Osteoblast (primary cell): ENCODE measurements around the gene LSM2. TPM values are rescaled to one million over a fixed set of nuclear protein-coding genes. Genes with fewer than 3 reads are reported as not detected.
"Not testable (repeated sequence)": the region's sequence is repeated elsewhere in the genome, so short reads cannot be mapped to it uniquely, and the experiment has no call there.

Experiments used
- DNase-seq: peaks from one replicate; pipeline ENCODE4 v3.0.0; 2011; ENCODE audit warnings: low spot score, mixed read lengths; ENCODE audit not compliant: insufficient read length; ENCODE audit errors: missing footprints
- H2AFZ ChIP-seq: 2 replicates; pipeline ENCODE4 v1.6.0; 2011; ENCODE audit warnings: mild to moderate bottlenecking, low read length
- H3K27ac ChIP-seq: 2 replicates; pipeline ENCODE4 v1.5.1; 2011; ENCODE audit warnings: mild to moderate bottlenecking, low read depth, low read length, moderate library complexity
- H3K27me3 ChIP-seq: 2 replicates; pipeline ENCODE4 v1.6.0; 2012; ENCODE audit warnings: mild to moderate bottlenecking, control low read depth, inconsistent platforms, low read length, moderate library complexity; ENCODE audit not compliant: insufficient read depth
- H3K36me3 ChIP-seq: 2 replicates; pipeline ENCODE4 v1.5.1; 2011; ENCODE audit warnings: mild to moderate bottlenecking, low read length, control low read depth, moderate library complexity; ENCODE audit not compliant: insufficient read depth
- H3K4me1 ChIP-seq: 2 replicates; pipeline ENCODE4 v1.5.1; 2011; ENCODE audit warnings: mild to moderate bottlenecking, low read length, control low read depth, moderate library complexity; ENCODE audit not compliant: insufficient read depth
- H3K4me2 ChIP-seq: 2 replicates; pipeline ENCODE4 v1.6.0; 2011; ENCODE audit warnings: mild to moderate bottlenecking, low read length; ENCODE audit not compliant: insufficient read depth
- H3K4me3 ChIP-seq: fragments of 200-600 bp; sonication (generic); 3 replicates; pipeline ENCODE4 v1.5.1; 2012; ENCODE audit warnings: mild to moderate bottlenecking, low read length, inconsistent platforms; ENCODE audit not compliant: insufficient read depth
- H3K79me2 ChIP-seq: 2 replicates; pipeline ENCODE4 v1.6.0; 2012; ENCODE audit warnings: mild to moderate bottlenecking, low read length, control low read depth, inconsistent platforms; ENCODE audit not compliant: insufficient read depth
- H3K9me3 ChIP-seq: 2 replicates; pipeline ENCODE4 v1.5.1; 2011; ENCODE audit warnings: low read depth, low read length, control low read depth
- H4K20me1 ChIP-seq: 2 replicates; pipeline ENCODE4 v1.6.0; 2012; ENCODE audit warnings: mild to moderate bottlenecking, low read length, control low read depth; ENCODE audit not compliant: insufficient read depth
- total RNA-seq: library from RNA; depleted of rRNA; stranded (reverse); fragments of >200 nt; gene quantifications from 2 replicates; pipeline ENCODE4 v1.2.3, GENCODE V29; 2012
- TF ChIP-seq, protein P1 (sequence below): IDR thresholded peaks from 2 replicates; pipeline ENCODE4 v1.5.1; 2011; ENCODE audit warnings: mild to moderate bottlenecking, low read depth, low read length, moderate library complexity; ENCODE audit errors: extremely low read depth

Gene LSM2
- total RNA-seq, 1 donor = 22.4 TPM

DNA sequence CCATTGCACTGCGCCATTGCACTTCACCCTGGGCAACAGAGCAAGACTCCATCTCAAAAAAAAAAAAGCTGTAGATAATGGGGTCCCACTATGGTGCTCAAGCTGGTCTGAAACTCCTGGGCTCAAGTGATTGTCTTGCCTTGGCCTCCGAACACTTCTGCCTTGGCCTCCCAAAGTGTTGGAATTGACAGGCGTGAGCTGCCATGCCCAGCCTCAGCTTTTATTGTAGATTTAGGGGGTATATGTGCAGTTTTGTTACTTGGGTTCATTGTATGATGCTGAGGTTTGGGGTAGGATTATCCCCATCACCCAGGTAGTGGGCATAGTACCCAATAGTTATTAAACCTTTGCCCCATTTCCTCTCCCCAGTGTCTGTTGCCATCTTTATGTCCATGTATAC, 32.2 kb upstream of the LSM2 start:
- H3K27ac ChIP-seq = no peak overlapping the region
- H3K79me2 ChIP-seq = peaks cover 40% of the 10 kb centered on the region
- H3K4me2 ChIP-seq = peak overlapping the region; percentile 53
- TF ChIP-seq, protein P1, sequence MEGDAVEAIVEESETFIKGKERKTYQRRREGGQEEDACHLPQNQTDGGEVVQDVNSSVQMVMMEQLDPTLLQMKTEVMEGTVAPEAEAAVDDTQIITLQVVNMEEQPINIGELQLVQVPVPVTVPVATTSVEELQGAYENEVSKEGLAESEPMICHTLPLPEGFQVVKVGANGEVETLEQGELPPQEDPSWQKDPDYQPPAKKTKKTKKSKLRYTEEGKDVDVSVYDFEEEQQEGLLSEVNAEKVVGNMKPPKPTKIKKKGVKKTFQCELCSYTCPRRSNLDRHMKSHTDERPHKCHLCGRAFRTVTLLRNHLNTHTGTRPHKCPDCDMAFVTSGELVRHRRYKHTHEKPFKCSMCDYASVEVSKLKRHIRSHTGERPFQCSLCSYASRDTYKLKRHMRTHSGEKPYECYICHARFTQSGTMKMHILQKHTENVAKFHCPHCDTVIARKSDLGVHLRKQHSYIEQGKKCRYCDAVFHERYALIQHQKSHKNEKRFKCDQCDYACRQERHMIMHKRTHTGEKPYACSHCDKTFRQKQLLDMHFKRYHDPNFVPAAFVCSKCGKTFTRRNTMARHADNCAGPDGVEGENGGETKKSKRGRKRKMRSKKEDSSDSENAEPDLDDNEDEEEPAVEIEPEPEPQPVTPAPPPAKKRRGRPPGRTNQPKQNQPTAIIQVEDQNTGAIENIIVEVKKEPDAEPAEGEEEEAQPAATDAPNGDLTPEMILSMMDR = no peak
- no peaks in the 10 kb centered on the region for H3K27me3 ChIP-seq
- no peaks in the 10 kb centered on the region for H3K9me3 ChIP-seq
- peaks cover 48% of the 10 kb centered on the region for H4K20me1 ChIP-seq
- peaks cover 50% of the 10 kb centered on the region for H3K36me3 ChIP-seq
- DNase-seq = peak; percentile 37
- peak overlapping the region; percentile 3 for H3K4me3 ChIP-seq
- H3K4me1 ChIP-seq = peaks cover 34% of the 10 kb centered on the region
- H2AFZ ChIP-seq = no peak overlapping the region

DNA sequence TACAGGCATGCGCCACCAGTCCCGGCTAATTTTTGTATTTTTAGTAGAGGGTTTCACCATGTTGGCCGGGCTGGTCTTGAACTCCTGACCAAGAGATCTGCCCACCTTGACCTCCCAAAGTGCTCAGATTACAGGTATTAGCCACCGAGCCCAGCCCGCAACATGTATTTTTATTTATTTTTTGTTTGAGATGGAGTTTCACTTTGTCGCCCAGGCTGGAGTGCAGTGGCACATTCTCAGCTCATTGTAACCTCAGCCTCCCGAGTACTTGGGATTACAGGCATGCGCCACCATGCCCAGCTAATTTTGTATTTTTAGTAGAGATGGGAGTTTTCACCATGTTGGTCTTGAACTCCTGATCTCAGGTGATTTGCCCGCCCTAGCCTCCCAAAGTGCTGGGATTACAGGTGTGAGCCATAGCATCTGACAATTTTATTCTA, 31.4 kb upstream of the LSM2 start:
- H3K4me3 ChIP-seq = peak overlapping the region; percentile 91
- H4K20me1 ChIP-seq = peaks cover 48% of the 10 kb centered on the region
- H3K36me3 ChIP-seq = peaks cover 50% of the 10 kb centered on the region
- peaks cover 34% of the 10 kb centered on the region for H3K4me1 ChIP-seq
- H3K27me3 ChIP-seq, DNase-seq, H2AFZ ChIP-seq, H3K27ac ChIP-seq, H3K9me3 ChIP-seq: not testable (repeated sequence)
- H3K4me2 ChIP-seq = peak overlapping the region; percentile 99
- H3K79me2 ChIP-seq = peaks cover 40% of the 10 kb centered on the region

DNA sequence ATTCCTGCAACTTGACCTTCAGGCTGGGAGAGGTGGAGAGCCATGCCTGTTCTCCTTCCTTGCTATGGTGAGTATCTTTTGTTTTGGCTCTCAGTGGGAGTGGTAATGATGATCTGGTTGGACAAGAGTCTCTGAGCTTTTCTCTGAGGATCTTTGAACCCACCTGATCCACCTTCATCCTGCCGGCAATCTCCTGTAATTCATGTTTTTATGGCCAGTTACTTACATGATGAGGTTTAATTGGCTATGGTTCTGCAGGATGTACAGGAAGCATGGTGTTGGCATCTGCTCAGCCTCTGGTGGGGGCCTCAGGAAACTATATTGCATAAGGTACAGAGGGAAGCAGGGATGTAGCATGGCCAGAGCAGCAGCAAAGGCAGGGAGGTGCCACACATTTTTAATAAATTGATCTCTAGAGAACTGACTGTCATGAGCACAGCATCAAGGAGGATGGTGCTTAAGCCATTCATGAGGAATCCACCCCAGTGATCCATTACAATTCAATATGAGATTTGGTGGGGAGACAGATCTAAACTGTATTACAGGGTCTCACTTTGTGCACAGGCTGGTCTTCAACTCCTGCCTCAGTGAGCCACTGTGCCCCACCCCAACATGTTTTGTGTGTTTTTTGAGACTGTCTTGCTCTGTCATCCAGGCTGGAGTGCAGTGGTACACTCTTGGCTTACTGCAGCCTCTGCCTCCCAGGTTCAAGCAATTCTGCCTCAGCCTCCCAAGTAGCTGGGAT, 30.8 kb upstream of the LSM2 start:
- Histone ChIP-seq H2AFZ (no peak overlapping the region), H3K9me3 (no peaks in the 10 kb centered on the region), H3K27me3 (no peaks in the 10 kb centered on the region), H3K4me1 (peaks cover 34% of the 10 kb centered on the region), H3K79me2 (peaks cover 40% of the 10 kb centered on the region), H3K36me3 (peaks cover 50% of the 10 kb centered on the region), H3K4me2 (peak overlapping the region; percentile 99), H4K20me1 (peaks cover 48% of the 10 kb centered on the region), H3K27ac (peak overlapping the region; percentile 100), H3K4me3 (peak overlapping the region; percentile 91)
- TF ChIP-seq, protein P1 = no peak
- peak; percentile 58 for DNase-seq

DNA sequence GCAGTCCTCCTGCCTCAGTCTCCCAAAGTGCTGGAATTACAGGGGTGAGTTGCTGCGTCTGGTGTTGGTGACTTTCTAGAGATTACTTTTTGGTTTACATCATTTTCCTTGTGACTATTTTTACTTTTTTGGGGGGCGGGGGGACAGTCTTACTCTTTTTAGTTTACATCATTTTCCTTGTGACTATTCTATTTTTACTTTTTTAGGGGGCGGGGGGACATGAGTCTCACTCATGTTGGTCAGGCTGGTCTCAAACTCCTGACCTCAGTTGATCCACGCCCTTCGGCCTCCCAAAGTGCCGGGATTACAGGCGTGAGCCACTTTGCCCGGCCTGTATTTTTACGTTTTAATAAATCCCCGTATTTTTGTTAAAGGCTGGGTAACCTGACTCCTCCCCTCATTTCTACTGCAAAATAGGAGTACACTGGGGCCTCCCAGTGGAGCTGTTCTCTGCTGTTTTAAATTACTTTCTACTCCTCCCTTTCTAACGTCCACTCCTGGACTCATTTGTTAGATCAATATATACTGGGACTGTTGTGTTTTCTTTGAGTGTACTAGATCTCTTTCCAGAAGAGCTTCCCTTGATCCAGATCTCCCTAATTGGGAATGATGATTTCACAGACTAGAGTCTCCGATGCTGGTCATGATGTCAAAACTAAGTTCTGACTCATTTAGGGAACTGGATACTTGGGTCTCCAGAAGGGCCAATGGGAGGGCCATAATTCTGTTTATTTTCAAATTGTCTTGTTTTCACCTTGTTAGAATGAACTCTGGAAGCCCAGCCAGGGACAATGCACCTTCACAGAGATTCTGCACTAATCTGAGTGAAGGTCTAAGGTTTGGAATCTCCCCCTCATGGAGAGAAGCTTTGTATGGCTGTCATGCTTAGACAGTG, 30.0 kb upstream of the LSM2 start:
- Histone ChIP-seq H3K9me3 (no peaks in the 10 kb centered on the region), H3K79me2 (peaks cover 41% of the 10 kb centered on the region), H3K27me3 (no peaks in the 10 kb centered on the region), H3K27ac (peak overlapping the region; percentile 100), H3K4me3 (peak overlapping the region; percentile 91), H3K4me2 (peak overlapping the region; percentile 99), H3K36me3 (peaks cover 50% of the 10 kb centered on the region), H2AFZ (no peak overlapping the region), H3K4me1 (peaks cover 34% of the 10 kb centered on the region), H4K20me1 (peaks cover 48% of the 10 kb centered on the region)
- DNase-seq = peak; percentile 90
- TF ChIP-seq, protein P1 = peak; percentile 18
